ENCODE data around the gene MSI2.

MSI2 gene

DNA sequence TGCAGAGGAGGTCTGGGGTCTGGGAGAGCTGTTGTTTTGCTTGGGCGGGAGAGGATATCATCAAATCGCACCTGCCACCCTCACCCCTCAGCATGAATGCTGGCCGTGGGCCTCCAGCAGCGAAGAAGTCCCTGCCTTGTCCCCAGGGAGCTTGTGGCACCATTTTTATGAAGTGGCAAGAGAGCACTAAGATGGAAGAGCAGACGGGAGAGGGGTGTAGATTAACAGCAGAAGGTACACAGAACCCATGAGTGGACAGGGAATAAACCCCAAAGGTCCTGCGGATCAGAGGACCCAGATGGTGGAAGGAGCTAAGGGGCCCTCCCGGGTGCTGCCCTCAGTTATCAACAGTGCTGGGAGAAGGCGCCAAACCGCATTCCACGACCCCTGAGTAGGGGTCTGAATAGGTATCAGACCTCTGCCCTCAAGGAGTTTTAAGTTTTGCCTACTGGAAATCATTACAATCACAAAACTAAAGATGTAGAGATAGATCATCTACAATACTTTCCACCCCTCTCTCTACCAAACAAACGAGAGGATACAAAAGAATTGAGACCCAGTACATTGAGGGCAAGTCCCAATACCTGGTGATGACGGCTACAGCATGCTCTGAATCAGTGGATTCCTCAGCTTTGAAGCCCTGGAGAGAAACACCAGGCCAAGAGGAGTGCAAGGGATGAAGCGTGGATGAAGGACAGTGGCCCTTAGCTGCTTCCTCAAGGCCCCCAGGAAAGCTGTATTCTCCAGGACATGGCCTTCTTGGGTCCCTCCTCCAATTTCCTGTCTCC, 428.6 kb downstream of the MSI2 start:
- in situ Hi-C loops (cut with MboI; ENCODE audit: low sequenced_read_pairs) = no loop called here

DNA sequence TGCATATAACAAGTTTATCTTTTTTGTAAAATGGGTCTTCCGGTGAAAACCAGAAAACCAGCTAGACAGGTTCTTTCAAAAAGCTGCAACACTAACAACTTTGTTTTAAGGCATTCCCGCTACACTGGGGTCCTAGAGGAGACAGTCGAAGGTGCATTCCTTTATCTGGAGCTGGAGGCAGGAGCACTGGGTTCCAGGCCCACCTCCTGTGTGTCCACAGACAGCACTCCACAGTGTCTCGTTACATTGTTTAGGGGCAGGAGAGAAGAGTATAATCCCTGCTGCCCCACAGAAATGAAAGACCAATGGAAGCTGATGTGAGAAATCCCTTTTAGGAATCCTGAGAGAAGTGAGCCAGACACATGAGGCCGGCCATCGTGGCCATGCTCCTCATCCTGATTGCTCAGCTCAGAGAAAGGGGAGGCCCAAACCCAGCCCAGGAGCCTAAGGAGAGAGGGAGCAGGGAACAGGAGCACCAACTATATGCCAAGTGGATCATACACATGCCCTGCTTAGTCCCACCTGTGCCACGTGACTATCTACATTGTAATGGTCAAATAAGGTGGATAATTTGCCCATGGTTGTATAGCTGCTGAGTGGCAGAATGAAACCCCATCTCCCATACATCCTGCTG, 429.3 kb downstream of the MSI2 start:
- in situ Hi-C loops (cut with MboI; ENCODE audit: low sequenced_read_pairs) = no loop called here

DNA sequence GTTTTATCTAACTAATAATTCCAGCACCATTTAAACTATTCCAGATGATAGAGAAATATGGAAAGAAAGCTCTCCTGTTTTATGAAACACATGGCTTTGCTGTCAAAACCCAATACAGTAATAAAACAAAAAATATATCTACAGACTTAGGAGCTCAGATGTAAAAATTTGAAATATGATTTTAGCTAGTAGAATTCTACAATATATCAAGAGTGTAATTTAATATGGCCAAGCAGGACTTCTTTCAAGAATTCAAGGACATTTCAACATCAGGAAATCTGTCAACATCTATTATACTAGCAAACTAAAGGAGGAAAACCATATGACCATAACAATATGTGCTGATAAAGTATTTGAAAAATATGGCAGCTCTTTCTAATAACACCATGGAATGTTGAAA, 431.3 kb downstream of the MSI2 start:
- in situ Hi-C loops (cut with MboI; ENCODE audit: low sequenced_read_pairs) = no loop called here

DNA sequence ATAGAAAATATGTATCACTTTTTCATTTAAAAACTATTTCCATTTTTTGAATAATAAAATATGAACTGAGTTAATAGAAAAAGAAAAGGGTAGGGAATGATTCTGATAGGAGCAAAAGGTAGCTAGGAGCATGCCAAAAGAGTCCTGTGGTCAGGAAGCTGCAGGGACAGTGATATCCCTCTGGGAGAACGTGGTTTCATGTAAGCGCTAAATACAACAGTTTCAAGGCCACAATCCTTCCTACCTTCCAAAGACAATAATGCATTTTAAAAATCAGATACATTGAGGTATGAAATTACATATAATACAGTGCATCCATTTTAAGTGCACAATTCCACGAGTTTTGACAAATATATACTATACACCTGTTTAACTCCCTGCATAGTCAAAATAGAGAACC, 432.9 kb downstream of the MSI2 start:
- in situ Hi-C loops (cut with MboI; ENCODE audit: low sequenced_read_pairs) = no loop called here

DNA sequence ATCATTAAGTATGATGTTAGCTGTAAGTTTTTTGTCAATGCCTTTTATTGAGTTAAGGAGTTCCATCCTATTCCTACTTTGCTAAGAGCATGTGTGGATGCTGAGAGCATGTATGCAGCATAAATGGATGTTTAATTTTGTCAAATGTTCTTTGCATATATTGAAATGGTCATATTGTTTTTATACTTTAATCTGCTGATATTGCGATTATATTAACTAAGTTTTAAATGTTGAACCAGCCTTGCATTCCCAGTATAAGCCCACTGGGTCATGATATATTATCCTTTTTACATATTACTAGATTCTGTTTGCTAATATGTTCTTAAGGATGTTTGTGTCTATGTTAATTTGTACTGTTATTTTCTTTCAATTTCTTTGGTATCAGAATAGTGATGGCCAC, 435.6 kb downstream of the MSI2 start:
- in situ Hi-C loops (cut with MboI; ENCODE audit: low sequenced_read_pairs) = no loop called here

DNA sequence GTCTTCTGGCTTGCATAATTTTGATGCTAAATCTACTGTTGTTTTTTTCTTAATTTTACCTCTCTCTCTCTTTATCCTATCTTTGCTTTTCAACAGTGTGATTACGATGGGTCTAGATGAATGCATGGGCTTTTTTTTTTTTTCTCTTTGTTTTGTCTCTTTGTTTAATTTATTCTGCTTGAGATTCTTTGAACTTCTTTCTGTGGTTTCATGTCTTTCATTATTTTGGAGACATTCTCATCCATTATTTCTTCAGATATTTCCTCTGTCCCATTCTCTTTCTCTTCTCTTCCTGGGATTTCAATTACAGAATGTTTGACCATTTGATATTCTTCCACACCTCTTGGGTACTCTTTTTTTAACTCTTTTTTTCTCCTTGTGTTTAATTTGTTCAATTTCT, 436.4 kb downstream of the MSI2 start:
- in situ Hi-C loops (cut with MboI; ENCODE audit: low sequenced_read_pairs) = no loop called here

DNA sequence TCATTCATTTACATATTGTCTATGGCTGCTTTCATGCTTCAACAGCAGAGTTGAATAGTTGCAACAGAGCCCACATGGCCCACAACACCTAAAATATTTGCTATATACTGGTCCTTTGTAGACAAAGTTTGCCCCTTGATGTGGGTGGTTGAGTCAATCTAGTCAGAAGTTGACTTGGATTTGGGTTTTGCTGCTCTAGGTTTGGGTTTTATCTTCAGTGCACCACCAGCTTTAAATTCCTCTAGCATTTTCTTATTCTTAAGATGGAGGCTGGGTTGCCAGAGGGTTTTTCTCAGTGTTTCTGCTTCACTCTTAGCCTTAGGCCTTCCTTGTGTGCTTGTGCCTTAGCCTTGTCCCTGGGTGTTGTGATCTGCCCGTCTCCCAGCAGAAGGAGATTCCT, 437.7 kb downstream of the MSI2 start:
- in situ Hi-C loops (cut with MboI; ENCODE audit: low sequenced_read_pairs) = no loop called here

DNA sequence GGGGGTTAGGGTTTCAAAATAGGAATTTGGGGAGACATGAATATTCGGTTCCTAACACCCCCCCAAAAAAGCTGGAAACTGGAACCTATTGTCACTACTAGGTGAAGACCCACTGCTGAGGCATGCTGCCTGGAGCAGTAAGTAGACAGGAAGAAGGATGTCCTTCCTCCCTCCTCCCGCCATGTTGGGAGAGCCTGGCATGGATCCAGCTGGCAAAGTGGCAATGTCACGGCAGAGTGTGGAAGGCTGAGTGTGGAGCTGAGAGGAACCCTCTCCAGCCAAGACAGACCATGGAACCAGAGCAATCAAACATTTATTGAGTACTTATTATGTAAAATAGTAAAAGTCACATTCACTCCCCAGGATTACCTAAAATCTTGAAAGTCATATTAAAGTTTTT, 439.7 kb downstream of the MSI2 start:
- in situ Hi-C loops (cut with MboI; ENCODE audit: low sequenced_read_pairs) = no loop called here

DNA sequence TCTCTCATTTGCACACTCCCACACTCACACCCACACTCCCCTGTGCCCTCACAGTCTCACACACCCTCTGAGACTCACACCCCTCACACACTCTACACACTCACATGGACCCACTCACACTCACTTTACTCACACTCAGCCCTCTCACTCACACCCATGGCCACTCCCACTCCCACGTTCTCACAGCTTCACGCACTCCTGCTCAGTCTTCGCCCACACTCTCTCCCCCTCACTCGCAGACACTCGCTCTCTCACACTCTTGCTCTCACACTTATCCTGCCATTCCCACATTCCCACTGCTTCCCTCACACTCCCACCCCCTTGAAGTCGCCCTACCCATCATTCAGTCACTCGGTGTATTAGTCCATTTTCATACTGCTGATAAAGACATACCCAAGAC, 440.9 kb downstream of the MSI2 start:
- in situ Hi-C loops (cut with MboI; ENCODE audit: low sequenced_read_pairs) = no loop called here

DNA sequence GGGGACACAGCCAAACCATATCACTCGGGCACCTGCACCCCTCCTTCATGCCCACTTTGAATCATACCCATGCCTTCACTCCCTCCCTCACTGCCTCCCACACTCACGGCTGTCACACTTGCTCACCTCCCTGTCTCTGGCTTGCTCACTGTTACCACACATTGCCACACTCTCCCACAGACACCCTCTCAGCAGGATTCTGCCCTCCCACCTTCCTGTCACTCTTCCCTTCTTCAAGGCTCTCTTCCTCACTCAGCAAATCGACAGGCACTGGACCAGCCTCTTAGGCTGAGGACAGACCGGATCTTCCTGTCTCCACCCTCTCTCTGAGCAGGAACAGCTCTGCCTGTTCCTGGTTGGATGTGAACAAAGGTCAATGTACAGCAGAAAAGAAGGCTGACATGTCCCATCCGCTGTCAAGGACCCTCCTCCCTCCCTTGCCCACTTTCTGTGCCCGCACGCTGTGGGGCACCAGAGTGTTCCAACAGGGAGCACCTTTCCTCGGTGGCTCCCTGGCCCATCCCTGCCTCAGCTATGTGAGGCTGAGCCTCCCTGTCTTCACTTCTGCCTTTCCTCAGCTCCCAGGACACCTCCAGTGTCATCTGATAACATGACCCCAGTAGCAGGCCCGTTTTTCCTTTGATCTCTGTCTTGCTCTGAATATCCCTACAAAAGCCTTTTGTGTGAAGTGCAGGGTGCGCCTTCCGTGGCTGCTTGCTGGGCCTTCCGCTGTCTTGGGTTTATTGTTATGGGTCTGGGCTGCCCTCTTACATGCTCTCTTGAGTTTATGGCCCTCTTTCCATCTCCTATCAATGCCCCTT, 441.8 kb downstream of the MSI2 start:
- in situ Hi-C loops (cut with MboI; ENCODE audit: low sequenced_read_pairs) = no loop called here

DNA sequence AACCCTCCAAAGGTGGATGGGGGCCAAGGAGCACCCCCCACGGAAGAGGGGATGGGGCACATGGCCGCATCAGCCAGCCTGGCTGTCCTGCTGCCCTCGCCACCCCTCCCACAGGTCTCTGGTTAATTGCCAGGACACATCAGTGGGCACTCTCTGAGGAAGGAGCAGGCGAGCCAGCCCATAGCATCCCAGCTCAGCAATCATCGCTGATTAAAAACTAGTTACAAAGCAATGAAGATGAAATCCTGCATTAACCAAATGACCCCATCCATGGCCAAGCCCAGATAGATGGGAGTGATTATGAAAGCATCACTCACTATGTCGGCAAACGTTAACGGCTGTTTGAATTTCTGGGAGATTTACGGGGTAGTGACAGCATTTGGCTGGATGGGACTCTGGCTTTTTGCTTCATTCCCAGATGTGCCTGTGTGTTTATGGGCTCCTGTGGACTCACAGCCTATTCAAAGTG, 443.5 kb downstream of the MSI2 start:
- in situ Hi-C loops (cut with MboI; ENCODE audit: low sequenced_read_pairs) = no loop called here

DNA sequence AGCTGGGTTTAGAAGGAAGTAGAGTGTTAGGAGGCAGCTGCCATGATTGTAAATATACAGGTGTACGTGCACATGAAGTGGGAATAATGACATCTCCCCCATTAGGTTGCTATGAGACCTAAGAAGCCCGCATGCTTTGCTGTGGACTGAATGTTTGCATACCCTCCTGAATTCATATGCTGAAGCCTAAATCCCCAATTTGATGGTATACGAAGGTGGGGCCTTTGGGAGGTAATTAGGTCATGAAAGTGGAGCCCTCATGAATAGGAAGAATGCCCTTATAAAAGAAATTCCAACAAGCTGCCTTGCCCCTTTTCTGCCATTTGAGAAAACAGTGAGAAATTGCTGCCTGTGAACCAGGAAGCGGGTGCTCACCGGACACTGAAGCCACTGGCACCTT, 444.8 kb downstream of the MSI2 start:
- in situ Hi-C loops (cut with MboI; ENCODE audit: low sequenced_read_pairs) = no loop called here

DNA sequence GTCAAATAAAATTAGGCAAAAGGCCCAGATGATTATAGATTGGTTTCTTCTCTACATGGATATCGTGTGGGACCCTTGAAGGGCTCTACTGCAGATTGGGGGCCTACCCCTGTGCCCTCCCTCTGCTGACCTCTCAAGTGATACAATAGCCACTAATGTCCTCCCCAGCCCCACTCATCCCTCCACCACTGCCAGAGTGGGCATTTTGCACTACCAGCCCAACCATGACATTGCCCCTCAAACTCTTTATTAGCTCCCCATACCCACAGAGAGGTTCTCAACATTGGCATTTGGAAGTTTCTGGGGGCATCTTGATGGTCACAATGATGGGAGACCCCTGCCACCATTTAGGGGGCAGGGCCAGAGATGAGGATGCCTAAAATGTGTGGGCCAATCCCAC, 446.9 kb downstream of the MSI2 start:
- in situ Hi-C loops (cut with MboI; ENCODE audit: low sequenced_read_pairs) = no loop called here

DNA sequence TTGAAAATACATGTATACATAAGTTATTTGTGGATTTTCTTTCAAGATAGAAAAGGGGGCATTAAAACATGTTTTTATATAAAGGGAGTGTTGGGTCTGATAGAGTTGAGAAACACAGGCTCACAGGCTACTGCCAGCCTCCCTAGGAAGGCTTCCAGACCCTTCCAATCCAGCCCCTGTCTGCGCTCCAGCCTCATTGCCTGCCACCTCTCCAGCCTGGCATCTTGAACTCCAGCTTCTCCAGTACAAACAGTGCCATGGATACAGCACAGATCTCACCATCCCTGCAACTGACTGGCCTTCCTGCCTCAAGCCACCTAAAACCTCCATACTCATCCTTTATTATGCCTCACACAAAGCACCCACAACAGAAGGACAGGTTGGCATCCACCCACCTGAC, 448.1 kb downstream of the MSI2 start:
- in situ Hi-C loops (cut with MboI; ENCODE audit: low sequenced_read_pairs) = no loop called here

DNA sequence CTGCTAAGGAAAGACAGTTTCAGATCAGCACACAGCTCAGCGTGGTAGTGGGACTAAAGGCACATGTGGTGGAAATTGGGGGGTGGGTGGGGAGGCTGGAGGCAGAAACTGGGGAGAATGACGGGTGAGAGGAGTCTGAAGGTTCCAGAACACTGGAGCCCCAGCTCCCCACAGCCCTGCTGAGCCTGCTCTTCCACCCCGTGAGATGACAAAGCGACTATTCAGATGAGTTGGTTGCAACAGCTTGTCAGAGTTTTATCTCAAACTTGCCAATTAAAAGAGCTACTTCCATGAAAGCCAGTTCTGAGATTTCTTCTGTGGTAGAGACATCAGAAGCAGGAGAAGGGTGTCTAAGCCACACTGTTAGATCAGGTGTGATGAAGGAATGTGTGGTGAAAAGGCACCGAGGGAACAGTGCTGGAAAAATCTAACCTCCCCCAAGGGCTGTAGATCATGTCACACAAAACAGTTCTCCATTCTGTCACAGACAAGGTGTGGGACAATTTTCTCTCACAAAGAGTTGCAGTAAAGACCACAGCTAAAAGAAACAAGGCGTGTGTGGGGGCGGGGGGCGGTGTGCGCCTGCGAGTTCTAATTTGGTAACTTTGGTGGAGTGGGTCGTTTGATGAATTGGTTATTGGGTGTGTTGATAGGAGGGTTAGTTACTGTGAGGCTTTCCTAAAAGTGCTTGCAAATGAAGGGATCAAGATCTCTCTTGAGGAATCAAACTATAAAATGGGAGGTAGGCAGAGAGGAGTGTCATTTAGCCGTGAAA, 449.8 kb downstream of the MSI2 start:
- in situ Hi-C loops (cut with MboI; ENCODE audit: low sequenced_read_pairs) = no loop called here

DNA sequence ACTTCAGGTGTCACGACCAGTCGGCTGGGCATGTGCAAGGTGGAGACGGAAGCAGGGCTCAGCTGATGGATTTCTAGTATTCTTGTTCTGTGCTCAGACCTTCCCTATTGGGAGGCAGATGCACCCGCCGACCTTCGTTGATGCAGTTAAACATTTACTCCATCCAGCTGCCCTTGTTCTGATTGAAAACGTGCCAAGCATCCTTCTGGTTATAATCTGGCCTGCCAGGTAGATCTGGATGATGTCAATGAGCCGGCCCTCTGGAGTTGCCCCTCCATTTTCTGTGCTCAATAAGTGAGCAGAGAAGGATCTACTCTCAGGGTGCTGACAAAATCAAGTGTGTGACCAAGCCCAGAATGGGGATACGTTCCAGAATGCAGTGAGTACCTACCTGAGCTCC, 450.4 kb downstream of the MSI2 start:
- in situ Hi-C loops (cut with MboI; ENCODE audit: low sequenced_read_pairs) = no loop called here

DNA sequence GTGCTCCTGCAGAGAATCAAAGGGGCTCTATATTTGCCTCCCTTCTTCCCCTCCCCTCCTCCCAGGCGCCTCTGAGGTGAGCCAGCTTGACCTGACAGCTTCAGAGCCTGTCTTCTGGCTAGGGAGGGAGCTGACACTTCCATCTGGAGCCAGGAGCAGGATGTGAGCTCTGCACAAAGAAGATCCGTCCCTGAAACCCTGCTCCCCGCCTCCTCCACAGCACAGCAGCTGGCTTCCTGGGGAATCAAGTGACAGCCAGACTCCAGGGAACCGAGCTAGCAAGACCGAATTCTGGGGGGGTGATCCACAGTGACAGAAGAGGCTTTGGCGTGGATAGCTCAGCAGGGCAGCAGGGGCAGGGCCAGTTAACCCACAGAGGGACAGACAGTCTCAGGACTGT, 451.6 kb downstream of the MSI2 start:
- in situ Hi-C loops (cut with MboI; ENCODE audit: low sequenced_read_pairs) = no loop called here

DNA sequence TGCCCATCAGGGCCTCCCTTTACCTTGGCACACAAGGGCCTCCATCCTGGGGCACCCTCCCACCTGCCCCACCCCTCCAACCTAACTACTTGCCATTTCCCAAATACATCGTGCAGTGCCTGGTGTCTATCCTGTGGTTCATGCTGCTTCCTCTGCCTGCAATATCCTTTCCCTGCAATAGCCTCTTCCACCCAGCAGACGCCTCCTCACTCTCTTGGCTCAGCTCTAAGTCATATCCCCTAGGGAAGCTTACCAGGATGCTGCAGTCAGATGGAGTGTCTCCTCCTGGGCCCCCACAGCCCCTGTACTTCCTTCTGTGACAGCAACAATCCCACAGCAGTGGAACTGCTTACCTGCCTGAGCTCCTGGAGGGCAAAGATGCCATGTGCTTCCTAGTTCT, 452.1 kb downstream of the MSI2 start:
- in situ Hi-C loops (cut with MboI; ENCODE audit: low sequenced_read_pairs) = no loop called here

DNA sequence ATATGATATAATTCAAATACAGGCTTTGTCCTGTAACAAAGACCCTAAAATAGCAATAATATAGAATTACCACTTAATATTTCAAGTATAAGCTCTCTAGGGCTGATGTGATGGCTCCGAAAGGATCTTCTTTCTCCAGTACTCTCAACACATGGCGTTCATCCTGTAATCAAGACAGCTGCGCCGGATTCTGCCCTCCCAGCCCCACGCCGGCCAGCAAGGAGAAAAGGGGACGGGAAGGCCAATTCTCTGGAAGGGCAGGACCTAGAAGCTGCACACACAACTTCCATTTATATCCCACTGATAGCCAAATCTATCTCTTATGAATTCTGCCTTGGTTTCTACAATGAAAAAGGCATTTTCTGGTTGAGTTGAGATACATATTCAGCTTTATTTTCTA, 456.8 kb downstream of the MSI2 start:
- in situ Hi-C loops (cut with MboI; ENCODE audit: low sequenced_read_pairs) = no loop called here

DNA sequence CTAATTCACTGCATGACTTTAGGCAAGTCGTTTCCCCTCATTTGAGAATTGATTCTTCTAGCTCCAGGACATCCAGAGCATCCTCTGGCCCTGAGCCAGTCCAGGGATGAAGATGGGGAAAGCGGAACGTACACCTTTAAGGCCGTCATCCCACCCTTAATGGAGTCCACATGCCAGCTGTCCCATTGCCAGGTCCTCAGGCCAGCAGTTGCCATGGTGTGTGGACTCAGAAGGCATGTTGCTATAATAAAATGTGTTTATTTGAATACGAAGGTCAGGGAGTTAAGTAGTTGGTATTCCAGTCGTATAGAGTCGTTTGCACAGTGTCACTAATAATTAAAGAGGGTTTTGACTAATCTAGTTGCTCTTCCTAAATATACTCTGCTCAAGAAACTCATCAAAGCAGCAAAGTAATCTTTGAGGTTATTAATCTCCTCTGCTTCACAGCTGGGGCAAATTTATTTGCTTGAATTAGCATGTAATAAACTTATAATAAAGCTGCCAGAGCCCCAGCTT, 458.4 kb downstream of the MSI2 start:
- in situ Hi-C loops (cut with MboI; ENCODE audit: low sequenced_read_pairs) = no loop called here

DNA sequence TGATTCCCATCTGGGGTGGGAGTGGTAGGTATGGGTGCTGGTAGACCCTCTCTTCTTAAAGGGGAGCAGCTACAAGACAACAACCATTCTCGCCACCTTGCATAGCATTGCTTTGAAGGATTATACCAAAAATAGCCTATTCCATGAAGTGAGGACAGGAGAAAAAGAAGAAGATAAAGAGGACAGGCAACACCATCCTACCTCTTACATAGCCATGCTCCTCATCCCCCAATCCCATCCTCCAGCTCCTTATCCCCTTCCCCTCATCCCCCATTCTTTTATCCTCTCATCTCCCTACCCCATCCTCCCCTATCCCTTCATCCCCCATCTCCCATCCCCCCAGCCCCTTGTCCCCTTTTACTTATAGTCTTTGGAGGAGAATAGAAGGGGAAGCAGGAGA, 459.7 kb downstream of the MSI2 start:
- in situ Hi-C loops (cut with MboI; ENCODE audit: low sequenced_read_pairs) = no loop called here
